ENCODE data around the gene SLC6A6. TPM values are rescaled to one million over a fixed set of nuclear protein-coding genes. Genes with fewer than 3 reads are reported as not detected.

The SLC6A6 gene
- total RNA-seq, 1 experiment from 2014 or later: 72.6 TPM

GRCh38 chr3:14512942-14513327 is 110.5 kb downstream of the SLC6A6 start:
- H3K18ac ChIP-seq (ENCODE audit: insufficient read length, low read depth, low read length): no peak overlapping the region
- no peak overlapping the region for H2AK5ac ChIP-seq (ENCODE audit: insufficient read length, low read length)
- no peaks in the 10 kb centered on the region for H3K79me2 ChIP-seq (ENCODE audit: insufficient read depth, low read length)
- H2BK12ac ChIP-seq (ENCODE audit: insufficient read length, low read depth, low read length): no peak overlapping the region
- no peak overlapping the region for H3K23ac ChIP-seq (ENCODE audit: insufficient read length, low read depth, low read length)
- H3T11ph ChIP-seq (ENCODE audit: low read length): no peak overlapping the region
- H2BK20ac ChIP-seq (ENCODE audit: low read depth, low read length, poor library complexity, severe bottlenecking): no peak overlapping the region
- H4K5ac ChIP-seq (ENCODE audit: insufficient read length, low read depth, low read length): no peak overlapping the region
- peak; percentile 17 for DNase-seq
- no peak overlapping the region for H2BK15ac ChIP-seq (ENCODE audit: low read depth, low read length)
- no CpG with 5 or more reads among the region's 9 CpGs for WGBS (ENCODE audit: extremely low coverage, insufficient read length, low lambda C conversion rate)
- H2AFZ ChIP-seq (ENCODE audit: low read length): no peak overlapping the region
- no peaks in the 10 kb centered on the region for H3K27me3 ChIP-seq (ENCODE audit: insufficient read depth, low read length)
- peaks cover 9 to 13% of the 10 kb centered on the region in 2 experiments for H3K4me1 Mint-ChIP-seq
- H3K56ac ChIP-seq (ENCODE audit: insufficient read length, low read depth, low read length): no peak overlapping the region
- H3K9me3 ChIP-seq (ENCODE audit: control insufficient read depth, low read depth, low read length): no peaks in the 10 kb centered on the region
- no peak for TF ChIP-seq CTCF (conservative IDR thresholded peaks at IDR 0.05)
- no peaks in the 10 kb centered on the region for H3K23me2 ChIP-seq (ENCODE audit: insufficient read length, low read depth, low read length, poor library complexity, severe bottlenecking)
- no peak overlapping the region for H3K27ac ChIP-seq (ENCODE audit: insufficient read length, low read depth, low read length)
- H4K91ac ChIP-seq (ENCODE audit: insufficient read length, low read depth, low read length): no peak overlapping the region
- no peak overlapping the region for H3K4me2 ChIP-seq (ENCODE audit: insufficient read depth, insufficient read length, low read length)
- H3K9ac ChIP-seq (ENCODE audit: extremely low read depth, insufficient read length, low read length): no peak overlapping the region
- no peak overlapping the region for H3K27ac Mint-ChIP-seq
- no peaks in the 10 kb centered on the region for H3K36me3 Mint-ChIP-seq (ENCODE audit: insufficient read depth in 1 of 3, low read depth in 3 of 3)
- H4K20me1 ChIP-seq (ENCODE audit: control insufficient read depth, insufficient read depth, insufficient read length): no peaks in the 10 kb centered on the region
- H3K9me3 Mint-ChIP-seq: no peaks in the 10 kb centered on the region
- H3K27me3 Mint-ChIP-seq (ENCODE audit: low read depth): peaks cover 5% of the 10 kb centered on the region
- no peak overlapping the region for H3K4ac ChIP-seq (ENCODE audit: low read depth, low read length)
- no peak overlapping the region for H4K8ac ChIP-seq (replicated peaks; ENCODE audit: insufficient read length, low read depth, low read length)
- H2BK120ac ChIP-seq (ENCODE audit: low read depth, low read length, poor library complexity, severe bottlenecking): no peak overlapping the region
- no peaks in the 10 kb centered on the region; the same call in 1 of the 2 replicates for H3K4me1 ChIP-seq (ENCODE audit: insufficient read depth, low read length)
- H3K79me1 ChIP-seq (ENCODE audit: insufficient read depth, low read depth, low read length, poor library complexity, severe bottlenecking): no peaks in the 10 kb centered on the region
- H2BK5ac ChIP-seq (ENCODE audit: insufficient read length, low read length): no peak overlapping the region
- no peak overlapping the region for H3K14ac ChIP-seq (ENCODE audit: insufficient read depth, low read length)
- H3K4me3 Mint-ChIP-seq: no peak overlapping the region

Measured in H9 (cell line).